Measurements from ENCODE around the gene CHST1.

The CHST1 gene

DNA sequence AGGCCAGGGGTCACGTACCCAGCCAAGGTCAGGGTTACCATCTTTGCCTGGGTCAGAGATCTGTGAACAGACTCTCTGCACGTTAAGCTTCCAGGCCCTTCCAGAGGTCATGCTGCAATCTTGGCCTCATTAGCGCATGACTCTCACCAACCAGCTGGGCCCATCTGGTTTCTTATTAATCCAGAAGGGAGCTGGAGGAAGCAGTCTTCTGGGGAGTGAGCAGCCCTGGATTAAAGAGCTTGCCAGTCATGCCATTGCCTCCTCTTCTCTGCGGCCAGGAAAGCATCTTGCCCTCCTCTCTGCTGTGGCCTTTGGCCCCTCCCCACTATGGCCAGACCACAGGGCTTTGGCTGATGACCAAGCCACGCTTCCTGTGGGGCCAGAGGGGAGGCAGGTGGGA is 57.4 kb downstream of the CHST1 start:
- peaks cover 0 to under 1% (median 0%) of the 10 kb centered on the region in 3 experiments for H3K27me3 ChIP-seq (ENCODE audit: control insufficient read depth in 3 of 3, insufficient read depth in 3 of 3, low read depth in 1 of 3, low read length in 3 of 3)
- WGBS, 2 donors (ENCODE audit: extremely low coverage in 2 of 2, insufficient read length in 2 of 2, insufficient replicate concordance in 1 of 2): no CpG with 5 or more reads among the region's 5 CpGs
- H2BK120ac ChIP-seq (ENCODE audit: low read depth, low read length): no peak overlapping the region
- no peak overlapping the region for H3K14ac ChIP-seq (ENCODE audit: low read length)
- no peak overlapping the region for H2BK12ac ChIP-seq (ENCODE audit: low read length)
- peaks cover 8 to 20% of the 10 kb centered on the region in 2 donors for H3K4me1 ChIP-seq (ENCODE audit: control insufficient read depth in 2 of 2, insufficient read depth in 1 of 2, low read depth in 1 of 2, low read length in 2 of 2)
- H3K4me3 ChIP-seq (ENCODE audit: low read length in 2 of 2): no peak overlapping the region
- H3K9ac ChIP-seq (ENCODE audit: low read depth, low read length, poor library complexity): no peak overlapping the region
- H2BK15ac ChIP-seq (ENCODE audit: low read length): peak overlapping the region; percentile 10
- no peaks in the 10 kb centered on the region for H3K79me1 ChIP-seq (ENCODE audit: low read depth, low read length)
- no peaks in the 10 kb centered on the region for H3K9me3 ChIP-seq (replicated peaks in 1 of 2; ENCODE audit: control insufficient read depth in 2 of 2, insufficient read depth in 1 of 2, low read depth in 1 of 2, low read length in 2 of 2)
- H3K27ac ChIP-seq (replicated peaks; ENCODE audit: low read length): no peak overlapping the region
- H3K4ac ChIP-seq (ENCODE audit: low read length): no peak overlapping the region
- H4K91ac ChIP-seq (ENCODE audit: low read depth, low read length, poor library complexity): no peak overlapping the region
- DNase-seq (ENCODE audit: low spot score): no peak
- H2AK5ac ChIP-seq (ENCODE audit: low read depth, low read length): peak overlapping the region; percentile 4
- H2AFZ ChIP-seq (ENCODE audit: low read length): no peak overlapping the region
- H2BK5ac ChIP-seq (ENCODE audit: low read length): no peak overlapping the region
- no peak overlapping the region for H4K8ac ChIP-seq (ENCODE audit: low read depth, low read length)
- H3K23ac ChIP-seq (ENCODE audit: low read depth, low read length, poor library complexity): no peak overlapping the region
- no peak overlapping the region for H3K18ac ChIP-seq (ENCODE audit: low read length)
- no peak overlapping the region for H3K4me2 ChIP-seq (ENCODE audit: insufficient read depth, low read length, poor library complexity, severe bottlenecking)
- no peaks in the 10 kb centered on the region for H3K36me3 ChIP-seq (replicated peaks in 1 of 2; ENCODE audit: control insufficient read depth in 2 of 2, insufficient read depth in 2 of 2, low read length in 2 of 2)

DNA sequence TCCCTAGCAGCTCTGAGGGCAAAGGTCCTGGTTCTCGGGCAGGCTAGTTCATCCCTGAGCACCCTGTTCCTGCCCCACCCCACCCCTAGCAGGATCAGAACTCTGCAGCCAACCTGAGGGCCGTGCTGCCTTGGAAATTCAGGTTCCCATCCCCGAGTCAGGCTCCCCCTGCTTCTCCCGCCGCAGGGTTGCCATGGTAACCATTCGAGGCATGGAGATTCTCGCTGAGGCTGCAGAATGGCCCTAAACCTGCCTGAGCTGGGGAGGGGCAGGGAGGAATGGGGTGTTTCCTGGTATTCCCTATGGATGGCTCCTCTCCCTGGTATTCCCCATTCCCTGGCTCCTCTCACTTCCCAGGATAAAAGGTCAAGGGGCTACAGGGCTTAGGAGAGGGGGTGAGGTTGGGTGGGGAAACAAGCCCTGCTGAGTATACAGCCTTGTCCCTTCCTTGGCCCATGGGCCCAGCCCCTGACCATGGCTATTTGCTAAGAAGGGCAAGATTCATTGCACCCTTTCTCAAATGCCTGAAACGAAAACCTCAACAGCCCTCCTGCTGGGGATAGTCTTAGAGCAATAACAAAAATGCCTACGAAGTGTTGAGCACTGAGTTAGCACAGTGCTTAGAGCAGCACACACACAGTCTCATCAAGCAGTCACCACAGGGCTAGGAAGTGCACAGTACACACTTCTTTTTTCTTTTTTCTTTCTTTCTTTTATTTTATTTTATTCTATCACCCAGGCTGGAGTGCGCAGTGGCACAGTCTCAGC is 58.7 kb downstream of the CHST1 start:
- Histone ChIP-seq H3K4me2 (ENCODE audit: insufficient read depth, low read length, poor library complexity, severe bottlenecking) (peak overlapping the region; percentile 38), H2BK12ac (ENCODE audit: low read length) (no peak overlapping the region), H3K4me3 (ENCODE audit: low read length in 2 of 2) (no peak overlapping the region), H3K9me3 (replicated peaks in 1 of 2; ENCODE audit: control insufficient read depth in 2 of 2, insufficient read depth in 1 of 2, low read depth in 1 of 2, low read length in 2 of 2) (no peaks in the 10 kb centered on the region), H3K79me1 (ENCODE audit: low read depth, low read length) (no peaks in the 10 kb centered on the region), H3K27me3 (ENCODE audit: control insufficient read depth in 3 of 3, insufficient read depth in 3 of 3, low read depth in 1 of 3, low read length in 3 of 3) (no peaks in the 10 kb centered on the region), H2BK5ac (ENCODE audit: low read length) (peak overlapping the region; percentile 50), H2BK15ac (ENCODE audit: low read length) (peak overlapping the region; percentile 34), H4K91ac (ENCODE audit: low read depth, low read length, poor library complexity) (no peak overlapping the region), H3K23ac (ENCODE audit: low read depth, low read length, poor library complexity) (no peak overlapping the region), H3K9ac (ENCODE audit: low read depth, low read length, poor library complexity) (no peak overlapping the region), H3K14ac (ENCODE audit: low read length) (no peak overlapping the region), H3K18ac (ENCODE audit: low read length) (peak overlapping the region; percentile 92), H2AFZ (ENCODE audit: low read length) (no peak overlapping the region), H3K4me1 (ENCODE audit: control insufficient read depth in 2 of 2, insufficient read depth in 1 of 2, low read depth in 1 of 2, low read length in 2 of 2) (peaks cover 8 to 21% of the 10 kb centered on the region in 2 donors), H3K4ac (ENCODE audit: low read length) (no peak overlapping the region), H4K8ac (ENCODE audit: low read depth, low read length) (no peak overlapping the region), H2BK120ac (ENCODE audit: low read depth, low read length) (no peak overlapping the region), H3K36me3 (replicated peaks in 1 of 2; ENCODE audit: control insufficient read depth in 2 of 2, insufficient read depth in 2 of 2, low read length in 2 of 2) (no peaks in the 10 kb centered on the region), H2AK5ac (ENCODE audit: low read depth, low read length) (peak overlapping the region; percentile 6), H3K27ac (replicated peaks; ENCODE audit: low read length) (no peak overlapping the region)
- WGBS, 2 donors (ENCODE audit: extremely low coverage in 2 of 2, insufficient read length in 2 of 2, insufficient replicate concordance in 1 of 2): no CpG with 5 or more reads among the region's 10 CpGs
- DNase-seq (ENCODE audit: low spot score): peak; percentile 80

- Histone ChIP-seq H3K23ac (ENCODE audit: low read depth, low read length, poor library complexity) (no peak overlapping the region), H2AFZ (ENCODE audit: low read length) (no peak overlapping the region), H2BK15ac (ENCODE audit: low read length) (no peak overlapping the region), H3K79me1 (ENCODE audit: low read depth, low read length) (no peaks in the 10 kb centered on the region), H3K9ac (ENCODE audit: low read depth, low read length, poor library complexity) (no peak overlapping the region), H2AK5ac (ENCODE audit: low read depth, low read length) (no peak overlapping the region), H3K14ac (ENCODE audit: low read length) (no peak overlapping the region), H4K91ac (ENCODE audit: low read depth, low read length, poor library complexity) (no peak overlapping the region), H2BK5ac (ENCODE audit: low read length) (no peak overlapping the region), H2BK120ac (ENCODE audit: low read depth, low read length) (no peak overlapping the region), H2BK12ac (ENCODE audit: low read length) (no peak overlapping the region), H4K8ac (ENCODE audit: low read depth, low read length) (no peak overlapping the region), H3K36me3 (replicated peaks in 1 of 2; ENCODE audit: control insufficient read depth in 2 of 2, insufficient read depth in 2 of 2, low read length in 2 of 2) (no peaks in the 10 kb centered on the region), H3K9me3 (replicated peaks in 1 of 2; ENCODE audit: control insufficient read depth in 2 of 2, insufficient read depth in 1 of 2, low read depth in 1 of 2, low read length in 2 of 2) (no peaks in the 10 kb centered on the region), H3K27me3 (ENCODE audit: control insufficient read depth in 3 of 3, insufficient read depth in 3 of 3, low read depth in 1 of 3, low read length in 3 of 3) (no peaks in the 10 kb centered on the region), H3K4ac (ENCODE audit: low read length) (no peak overlapping the region), H3K4me1 (ENCODE audit: control insufficient read depth in 2 of 2, insufficient read depth in 1 of 2, low read depth in 1 of 2, low read length in 2 of 2) (peaks cover 8 to 21% of the 10 kb centered on the region in 2 donors), H3K27ac (replicated peaks; ENCODE audit: low read length) (no peak overlapping the region), H3K4me3 (ENCODE audit: low read length in 2 of 2) (no peak overlapping the region), H3K18ac (ENCODE audit: low read length) (no peak overlapping the region), H3K4me2 (ENCODE audit: insufficient read depth, low read length, poor library complexity, severe bottlenecking) (no peak overlapping the region)
- DNase-seq (ENCODE audit: low spot score): no peak
- no CpG with 5 or more reads among the region's 1 CpG for WGBS, 2 donors (ENCODE audit: extremely low coverage in 2 of 2, insufficient read length in 2 of 2, insufficient replicate concordance in 1 of 2)
Observed at GRCh38 chr11:45605051-45605450, 60.4 kb downstream of the CHST1 start.

- no peak overlapping the region for H3K4me2 ChIP-seq (ENCODE audit: insufficient read depth, low read length, poor library complexity, severe bottlenecking)
- H3K9me3 ChIP-seq (replicated peaks in 1 of 2; ENCODE audit: control insufficient read depth in 2 of 2, insufficient read depth in 1 of 2, low read depth in 1 of 2, low read length in 2 of 2): no peaks in the 10 kb centered on the region
- H4K8ac ChIP-seq (ENCODE audit: low read depth, low read length): peak overlapping the region; percentile 70
- no peak overlapping the region for H3K23ac ChIP-seq (ENCODE audit: low read depth, low read length, poor library complexity)
- H2BK5ac ChIP-seq (ENCODE audit: low read length): peak overlapping the region; percentile 90
- H4K91ac ChIP-seq (ENCODE audit: low read depth, low read length, poor library complexity): no peak overlapping the region
- no peak overlapping the region for H3K4ac ChIP-seq (ENCODE audit: low read length)
- peak overlapping the region; percentile 50 for H2BK15ac ChIP-seq (ENCODE audit: low read length)
- peak overlapping the region; percentile 25 for H3K14ac ChIP-seq (ENCODE audit: low read length)
- no peak overlapping the region for H2BK12ac ChIP-seq (ENCODE audit: low read length)
- no peaks in the 10 kb centered on the region for H3K27me3 ChIP-seq (ENCODE audit: control insufficient read depth in 3 of 3, insufficient read depth in 3 of 3, low read depth in 1 of 3, low read length in 3 of 3)
- H3K79me1 ChIP-seq (ENCODE audit: low read depth, low read length): no peaks in the 10 kb centered on the region
- H3K27ac ChIP-seq (replicated peaks; ENCODE audit: low read length): peak overlapping the region; percentile 73
- peak overlapping the region; percentile 87 for H2AK5ac ChIP-seq (ENCODE audit: low read depth, low read length)
- peaks cover 8 to 21% of the 10 kb centered on the region in 2 donors for H3K4me1 ChIP-seq (ENCODE audit: control insufficient read depth in 2 of 2, insufficient read depth in 1 of 2, low read depth in 1 of 2, low read length in 2 of 2)
- DNase-seq (ENCODE audit: low spot score): peak; percentile 27
- peak overlapping the region; percentile 27 for H2AFZ ChIP-seq (ENCODE audit: low read length)
- H3K36me3 ChIP-seq (replicated peaks in 1 of 2; ENCODE audit: control insufficient read depth in 2 of 2, insufficient read depth in 2 of 2, low read length in 2 of 2): no peaks in the 10 kb centered on the region
- H2BK120ac ChIP-seq (ENCODE audit: low read depth, low read length): peak overlapping the region; percentile 33
- H3K9ac ChIP-seq (ENCODE audit: low read depth, low read length, poor library complexity): no peak overlapping the region
- H3K4me3 ChIP-seq (ENCODE audit: low read length in 2 of 2): no peak overlapping the region
- no CpG with 5 or more reads among the region's 11 CpGs for WGBS, 2 donors (ENCODE audit: extremely low coverage in 2 of 2, insufficient read length in 2 of 2, insufficient replicate concordance in 1 of 2)
- peak overlapping the region; percentile 95 for H3K18ac ChIP-seq (ENCODE audit: low read length)
Observed at GRCh38 chr11:45603946-45604682, 61.3 kb downstream of the CHST1 start.
